GM23338 (cell line): Measurements from ENCODE around the gene ZDHHC1.

Experiments
- EZH2 ChIP-seq: fragments of 200-600 bp; sonication (generic); IDR thresholded peaks from one replicate; pipeline ENCODE4 v1.8.0; 2017; ENCODE audit warnings: antibody characterized with exemption, mild to moderate bottlenecking, low read depth; ENCODE audit not compliant: unreplicated experiment
- EZH2phosphoT487 ChIP-seq: fragments of 200-600 bp; sonication (generic); IDR thresholded peaks from one replicate; pipeline ENCODE4 v1.8.1; 2018; ENCODE audit warnings: antibody characterized with exemption; ENCODE audit not compliant: unreplicated experiment
- JUNB ChIP-seq: IDR thresholded peaks from one replicate; pipeline ENCODE4 v1.6.1; 2016; ENCODE audit warnings: antibody characterized with exemption; ENCODE audit not compliant: unreplicated experiment
- NANOG ChIP-seq: IDR thresholded peaks from 2 replicates; pipeline ENCODE4 v1.6.1; 2016; ENCODE audit warnings: antibody characterized with exemption, borderline replicate concordance
- POLR2AphosphoS5 ChIP-seq: IDR thresholded peaks from 2 replicates; pipeline ENCODE4 v1.6.1; 2016; ENCODE audit warnings: antibody characterized with exemption, low read depth
- TF ChIP-seq, protein P1 (sequence below), 2 experiments: fragments of 200-600 bp in 1 of 2; sonication (generic) in 1 of 2; conservative IDR thresholded peaks; 2 replicates each; pipeline versions ENCODE4 v1.5.1 to v1.6.1; 2016 to 2017; ENCODE audit warnings: antibody characterized with exemption in 2 of 2, low read depth in 2 of 2, mild to moderate bottlenecking in 2 of 2, moderate library complexity in 1 of 2
- TF ChIP-seq, protein P2 (sequence below): IDR thresholded peaks from one replicate; pipeline ENCODE4 v1.6.1; 2018; ENCODE audit warnings: antibody characterized with exemption; ENCODE audit not compliant: unreplicated experiment

DNA sequence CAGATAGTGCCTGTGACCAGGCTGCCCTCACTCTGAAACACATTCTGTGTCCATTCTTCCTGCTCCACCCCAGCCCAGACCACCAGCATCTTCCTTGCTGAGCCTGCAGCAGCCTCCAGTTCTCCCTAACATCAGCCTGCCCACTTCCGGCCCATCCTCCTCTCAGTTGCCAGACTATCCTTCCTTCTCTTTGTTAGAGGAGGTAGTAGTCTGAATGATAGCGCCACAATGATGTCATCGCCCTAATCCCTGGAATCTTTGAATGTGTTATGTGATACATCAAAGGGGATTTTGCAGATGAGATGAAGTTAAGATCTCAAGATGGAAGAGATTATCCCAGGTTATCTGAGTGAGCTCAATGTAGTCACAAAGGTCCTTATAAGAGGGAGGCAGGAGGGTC lies 3.2 kb upstream of the ZDHHC1 start:
- TF ChIP-seq POLR2AphosphoS5 = no peak
- TF ChIP-seq, protein P1, sequence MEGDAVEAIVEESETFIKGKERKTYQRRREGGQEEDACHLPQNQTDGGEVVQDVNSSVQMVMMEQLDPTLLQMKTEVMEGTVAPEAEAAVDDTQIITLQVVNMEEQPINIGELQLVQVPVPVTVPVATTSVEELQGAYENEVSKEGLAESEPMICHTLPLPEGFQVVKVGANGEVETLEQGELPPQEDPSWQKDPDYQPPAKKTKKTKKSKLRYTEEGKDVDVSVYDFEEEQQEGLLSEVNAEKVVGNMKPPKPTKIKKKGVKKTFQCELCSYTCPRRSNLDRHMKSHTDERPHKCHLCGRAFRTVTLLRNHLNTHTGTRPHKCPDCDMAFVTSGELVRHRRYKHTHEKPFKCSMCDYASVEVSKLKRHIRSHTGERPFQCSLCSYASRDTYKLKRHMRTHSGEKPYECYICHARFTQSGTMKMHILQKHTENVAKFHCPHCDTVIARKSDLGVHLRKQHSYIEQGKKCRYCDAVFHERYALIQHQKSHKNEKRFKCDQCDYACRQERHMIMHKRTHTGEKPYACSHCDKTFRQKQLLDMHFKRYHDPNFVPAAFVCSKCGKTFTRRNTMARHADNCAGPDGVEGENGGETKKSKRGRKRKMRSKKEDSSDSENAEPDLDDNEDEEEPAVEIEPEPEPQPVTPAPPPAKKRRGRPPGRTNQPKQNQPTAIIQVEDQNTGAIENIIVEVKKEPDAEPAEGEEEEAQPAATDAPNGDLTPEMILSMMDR (conservative IDR thresholded peaks at IDR 0.05; ENCODE audit: low read depth in 2 of 2) = no peak
- TF ChIP-seq JUNB = no peak
- no peak for TF ChIP-seq EZH2
- no peak for TF ChIP-seq NANOG
- no peak for TF ChIP-seq EZH2phosphoT487
- TF ChIP-seq, protein P2, sequence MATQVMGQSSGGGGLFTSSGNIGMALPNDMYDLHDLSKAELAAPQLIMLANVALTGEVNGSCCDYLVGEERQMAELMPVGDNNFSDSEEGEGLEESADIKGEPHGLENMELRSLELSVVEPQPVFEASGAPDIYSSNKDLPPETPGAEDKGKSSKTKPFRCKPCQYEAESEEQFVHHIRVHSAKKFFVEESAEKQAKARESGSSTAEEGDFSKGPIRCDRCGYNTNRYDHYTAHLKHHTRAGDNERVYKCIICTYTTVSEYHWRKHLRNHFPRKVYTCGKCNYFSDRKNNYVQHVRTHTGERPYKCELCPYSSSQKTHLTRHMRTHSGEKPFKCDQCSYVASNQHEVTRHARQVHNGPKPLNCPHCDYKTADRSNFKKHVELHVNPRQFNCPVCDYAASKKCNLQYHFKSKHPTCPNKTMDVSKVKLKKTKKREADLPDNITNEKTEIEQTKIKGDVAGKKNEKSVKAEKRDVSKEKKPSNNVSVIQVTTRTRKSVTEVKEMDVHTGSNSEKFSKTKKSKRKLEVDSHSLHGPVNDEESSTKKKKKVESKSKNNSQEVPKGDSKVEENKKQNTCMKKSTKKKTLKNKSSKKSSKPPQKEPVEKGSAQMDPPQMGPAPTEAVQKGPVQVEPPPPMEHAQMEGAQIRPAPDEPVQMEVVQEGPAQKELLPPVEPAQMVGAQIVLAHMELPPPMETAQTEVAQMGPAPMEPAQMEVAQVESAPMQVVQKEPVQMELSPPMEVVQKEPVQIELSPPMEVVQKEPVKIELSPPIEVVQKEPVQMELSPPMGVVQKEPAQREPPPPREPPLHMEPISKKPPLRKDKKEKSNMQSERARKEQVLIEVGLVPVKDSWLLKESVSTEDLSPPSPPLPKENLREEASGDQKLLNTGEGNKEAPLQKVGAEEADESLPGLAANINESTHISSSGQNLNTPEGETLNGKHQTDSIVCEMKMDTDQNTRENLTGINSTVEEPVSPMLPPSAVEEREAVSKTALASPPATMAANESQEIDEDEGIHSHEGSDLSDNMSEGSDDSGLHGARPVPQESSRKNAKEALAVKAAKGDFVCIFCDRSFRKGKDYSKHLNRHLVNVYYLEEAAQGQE = no peak
